SH-SY5Y (cell line): Measurements from ENCODE around the gene XBP1.

Source experiments
- GATA2 ChIP-seq: IDR thresholded peaks from 2 replicates; pipeline ENCODE4 v1.6.1; 2011; ENCODE audit warnings: mild to moderate bottlenecking, low read depth, low read length
- GATA3 ChIP-seq: IDR thresholded peaks from 2 replicates; pipeline ENCODE4 v1.6.1; 2011; ENCODE audit warnings: low read depth, mild to moderate bottlenecking, low read length, moderate library complexity

GRCh38 chr22:28780296-28780695 lies 20.1 kb downstream of the XBP1 start:
- TF ChIP-seq GATA2 (no peak), GATA3 (no peak)
